GM18909 (cell line): ENCODE data around the gene FADS2.

Experiments used
- ATAC-seq: cut with Tn5 transposase; IDR thresholded peaks from one replicate; pipeline ENCODE4 v1.9.1; 2021; ENCODE audit warnings: mild to moderate bottlenecking; ENCODE audit not compliant: unreplicated experiment, poor library complexity

FADS2 gene

DNA sequence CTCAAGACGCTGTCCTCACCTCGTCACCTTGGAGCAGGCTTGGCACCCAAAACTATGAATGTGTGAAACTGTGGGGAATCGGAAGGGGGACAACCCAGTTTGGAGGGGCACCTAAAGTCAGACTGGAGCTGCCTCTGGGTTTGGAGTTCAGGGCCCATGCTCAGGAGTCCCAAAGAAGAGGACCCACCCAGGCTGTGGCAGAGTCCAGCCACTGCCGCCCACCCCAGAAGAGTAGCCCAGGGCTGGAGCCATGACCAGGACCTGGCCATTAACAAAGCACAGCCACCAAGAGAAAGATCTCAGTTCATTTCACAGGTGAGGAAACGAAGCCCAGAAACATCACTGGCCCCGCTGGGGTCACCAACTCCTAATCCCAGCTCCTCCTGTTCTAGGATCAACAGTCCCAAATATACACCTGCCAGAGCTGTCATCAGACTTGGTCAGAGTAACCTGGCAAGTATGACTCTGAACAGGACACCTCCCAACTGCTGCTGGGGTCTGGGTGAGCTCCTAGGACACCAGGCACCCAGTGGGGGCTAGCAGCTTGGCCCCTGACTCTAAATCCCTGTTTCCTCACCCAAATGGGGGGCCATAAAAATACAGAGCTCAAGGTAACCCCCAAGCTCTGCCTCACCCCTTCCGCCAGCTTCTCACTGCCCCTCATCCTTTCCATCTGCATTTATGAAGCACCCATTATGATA is 86.5 kb downstream of the FADS2 start:
- no peak for ATAC-seq

DNA sequence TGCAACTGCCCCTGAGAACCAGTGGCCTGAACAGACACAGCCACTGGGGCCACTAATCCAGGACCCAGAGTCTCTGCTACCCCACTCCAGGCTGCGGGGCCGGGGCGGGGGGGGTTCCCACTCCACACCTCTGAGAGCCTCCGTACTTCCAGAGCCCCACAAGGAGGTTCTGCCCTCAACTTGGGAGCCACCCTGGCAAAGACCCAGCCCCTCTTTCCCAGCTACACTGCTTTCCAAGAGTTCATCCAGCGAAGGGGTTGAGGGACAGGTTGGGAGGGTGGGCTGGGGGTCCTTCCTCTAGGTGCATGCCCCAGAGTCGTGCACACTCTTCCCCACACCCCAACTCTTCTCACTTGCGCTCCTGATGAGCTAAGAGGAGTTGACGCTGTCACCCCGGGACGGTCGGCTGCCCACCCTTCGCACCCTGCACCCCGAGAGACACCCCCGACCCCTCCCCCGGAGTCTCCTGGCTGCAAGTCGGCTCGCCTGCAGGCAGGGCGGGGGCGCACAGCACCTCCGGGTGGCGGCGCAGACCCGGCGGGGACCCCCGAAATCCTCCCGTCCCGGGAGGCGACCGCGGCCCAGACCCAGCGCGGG is 88.7 kb downstream of the FADS2 start:
- ATAC-seq: no peak
